Skeletal muscle cell (primary cell): ENCODE data around the gene RHOB.

Experiments
- DNase-seq: peaks from one replicate; pipeline ENCODE4 v3.0.0-alpha.2; 2010; ENCODE audit warnings: low read depth
- H3K4me3 ChIP-seq: 2 replicates; pipeline ENCODE4 v1.5.1; 2011; ENCODE audit warnings: low read depth, mild to moderate bottlenecking, control low read depth, low read length, moderate library complexity

RHOB gene

GRCh38 chr2:20468549-20469500 is 22.0 kb downstream of the RHOB start:
- no peak for DNase-seq
- no peak overlapping the region for H3K4me3 ChIP-seq

- no peak overlapping the region for H3K4me3 ChIP-seq
- no peak for DNase-seq
Observed at GRCh38 chr2:20469595-20469994, 22.7 kb downstream of the RHOB start.

GRCh38 chr2:20470211-20470610 is 23.3 kb downstream of the RHOB start:
- no peak overlapping the region for H3K4me3 ChIP-seq
- DNase-seq = no peak

- DNase-seq = no peak
- no peak overlapping the region for H3K4me3 ChIP-seq
Observed at GRCh38 chr2:20471148-20471547, 24.3 kb downstream of the RHOB start.

GRCh38 chr2:20471902-20472559 is 25.2 kb downstream of the RHOB start:
- no peak for DNase-seq
- no peak overlapping the region for H3K4me3 ChIP-seq

- no peak overlapping the region for H3K4me3 ChIP-seq
- no peak for DNase-seq
Observed at GRCh38 chr2:20472569-20472968, 25.7 kb downstream of the RHOB start.

GRCh38 chr2:20473128-20473527 is 26.3 kb downstream of the RHOB start:
- no peak overlapping the region for H3K4me3 ChIP-seq

GRCh38 chr2:20474757-20475566 is 28.1 kb downstream of the RHOB start:
- DNase-seq = no peak
- H3K4me3 ChIP-seq = no peak overlapping the region

More at GRCh38 chr2:20473128-20473527, 26.3 kb downstream of the RHOB start:
- DNase-seq = no peak

- no peak overlapping the region for H3K4me3 ChIP-seq
- no peak for DNase-seq
Observed at GRCh38 chr2:20475567-20475952, 28.7 kb downstream of the RHOB start.

- DNase-seq = no peak
- H3K4me3 ChIP-seq = no peak overlapping the region
Observed at GRCh38 chr2:20476481-20476880, 29.6 kb downstream of the RHOB start.

- no peak for DNase-seq
- no peak overlapping the region for H3K4me3 ChIP-seq
Observed at GRCh38 chr2:20476950-20477349, 30.1 kb downstream of the RHOB start.

GRCh38 chr2:20478961-20479360 is 32.1 kb downstream of the RHOB start:
- DNase-seq = no peak
- H3K4me3 ChIP-seq = no peak overlapping the region

- no peak overlapping the region for H3K4me3 ChIP-seq
- no peak for DNase-seq
Observed at GRCh38 chr2:20479835-20480234, 33.0 kb downstream of the RHOB start.

- H3K4me3 ChIP-seq = no peak overlapping the region
- DNase-seq = no peak
Observed at GRCh38 chr2:20480913-20481312, 34.0 kb downstream of the RHOB start.

- no peak for DNase-seq
- H3K4me3 ChIP-seq = no peak overlapping the region
Observed at GRCh38 chr2:20481798-20482405, 35.0 kb downstream of the RHOB start.

GRCh38 chr2:20482725-20483124 is 35.9 kb downstream of the RHOB start:
- no peak overlapping the region for H3K4me3 ChIP-seq
- no peak for DNase-seq

- no peak overlapping the region for H3K4me3 ChIP-seq
- no peak for DNase-seq
Observed at GRCh38 chr2:20483194-20483895, 36.5 kb downstream of the RHOB start.

GRCh38 chr2:20484034-20484617 is 37.3 kb downstream of the RHOB start:
- no peak for DNase-seq

More at GRCh38 chr2:20484034-20484617, 37.3 kb downstream of the RHOB start:
- H3K4me3 ChIP-seq = no peak overlapping the region
